ENCODE measurements around the gene TVP23A. TPM values are rescaled to one million over a fixed set of nuclear protein-coding genes. Genes with fewer than 3 reads are reported as not detected.
"Not testable (repeated sequence)": the region's sequence is repeated elsewhere in the genome, so short reads cannot be mapped to it uniquely, and the experiment has no call there.

The TVP23A gene
- total RNA-seq, 2 experiments from 2014 or later = not detected

GRCh38 chr16:10809706-10810105 is 8.9 kb downstream of the TVP23A start:
- ChIA-PET POLR2A (interaction anchor here (0.6 kb wide), 1 partner anchor 20 kb away, joined by 4 read pairs; no protein-coding TSS in a partner anchor), CTCF (interaction anchor here (1.6 kb wide), 1 partner anchor 108 kb away, joined by 4 read pairs; no protein-coding TSS in a partner anchor)
- Mint-ChIP-seq H3K9me3 (no peaks in the 10 kb centered on the region), H3K4me3 (no peak overlapping the region), H3K27me3 (peaks cover 18% of the 10 kb centered on the region), H3K36me3 (no peaks in the 10 kb centered on the region), H3K27ac (no peak overlapping the region), H3K4me1 (ENCODE audit: low read depth) (peaks cover 16% of the 10 kb centered on the region)
- DNase-seq = no peak
- intact Hi-C loops (cut with micrococcal nuclease) = loop anchor here (5.0 kb wide), 1 partner anchor 108 kb away; no protein-coding TSS in a partner anchor

- H3K4me1 Mint-ChIP-seq (ENCODE audit: low read depth) = peaks cover 16% of the 10 kb centered on the region
- no peaks in the 10 kb centered on the region for H3K9me3 Mint-ChIP-seq
- no peak overlapping the region for H3K4me3 Mint-ChIP-seq
- H3K27me3 Mint-ChIP-seq = peaks cover 15% of the 10 kb centered on the region
- no peaks in the 10 kb centered on the region for H3K36me3 Mint-ChIP-seq
- ChIA-PET POLR2A (no interaction called here), CTCF (interaction anchor here (0.6 kb wide), 1 partner anchor 70 kb away, joined by 3 read pairs; no protein-coding TSS in a partner anchor)
- no peak for DNase-seq
- intact Hi-C loops (cut with micrococcal nuclease) = no loop called here
- no peak overlapping the region for H3K27ac Mint-ChIP-seq
These were observed 9.7 kb downstream of the TVP23A start for GRCh38 chr16:10808850-10809249.

- no peaks in the 10 kb centered on the region for H3K36me3 Mint-ChIP-seq
- no peak for DNase-seq
- POLR2A ChIA-PET = no interaction called here
- CTCF ChIA-PET = no interaction called here
- no peak overlapping the region for H3K27ac Mint-ChIP-seq
- H3K9me3 Mint-ChIP-seq = no peaks in the 10 kb centered on the region
- intact Hi-C loops (cut with micrococcal nuclease) = no loop called here
- no peak overlapping the region for H3K4me3 Mint-ChIP-seq
- peaks cover 15% of the 10 kb centered on the region for H3K4me1 Mint-ChIP-seq (ENCODE audit: low read depth)
- H3K27me3 Mint-ChIP-seq = peaks cover 15% of the 10 kb centered on the region
These were observed 10.4 kb downstream of the TVP23A start for GRCh38 chr16:10808218-10808617.

DNA sequence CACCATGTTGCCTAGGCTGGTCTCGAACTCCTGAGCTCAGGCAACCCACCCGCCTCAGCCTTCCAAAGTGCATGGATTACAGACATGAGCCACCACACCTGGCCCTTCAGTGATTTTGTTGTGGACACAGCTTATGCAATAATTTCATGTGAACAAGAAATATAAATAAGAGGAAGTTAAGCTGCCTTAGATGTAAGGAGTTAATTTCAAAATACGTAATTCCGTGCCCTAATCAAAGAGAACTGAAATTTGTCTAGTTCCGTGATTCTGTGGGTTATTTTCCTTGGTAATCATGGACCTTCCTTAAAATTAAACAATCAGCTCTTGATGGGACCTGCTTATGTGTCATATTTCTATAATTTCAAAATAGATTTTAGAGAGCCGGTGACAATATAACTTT is 11.9 kb downstream of the TVP23A start:
- Mint-ChIP-seq H3K9me3 (no peaks in the 10 kb centered on the region), H3K27ac (no peak overlapping the region), H3K36me3 (no peaks in the 10 kb centered on the region), H3K4me1 (ENCODE audit: low read depth) (no peaks in the 10 kb centered on the region), H3K4me3 (no peak overlapping the region), H3K27me3 (peaks cover 15% of the 10 kb centered on the region)
- DNase-seq = no peak
- POLR2A ChIA-PET = interaction anchor here (0.6 kb wide), 1 partner anchor 318 kb away, joined by 3 read pairs; no protein-coding TSS in a partner anchor
- intact Hi-C loops (cut with micrococcal nuclease) = no loop called here
- CTCF ChIA-PET = interaction anchor here (1.3 kb wide), 1 partner anchor 112 kb away, joined by 3 read pairs; no protein-coding TSS in a partner anchor

- Mint-ChIP-seq H3K27me3 (peaks cover 15% of the 10 kb centered on the region), H3K9me3 (no peaks in the 10 kb centered on the region), H3K27ac (no peak overlapping the region), H3K36me3 (no peaks in the 10 kb centered on the region), H3K4me1 (ENCODE audit: low read depth) (no peaks in the 10 kb centered on the region), H3K4me3 (no peak overlapping the region)
- intact Hi-C loops (cut with micrococcal nuclease) = no loop called here
- CTCF ChIA-PET = no interaction called here
- POLR2A ChIA-PET = no interaction called here
- no peak for DNase-seq
These were observed 13.3 kb downstream of the TVP23A start for GRCh38 chr16:10805334-10805733.

DNA sequence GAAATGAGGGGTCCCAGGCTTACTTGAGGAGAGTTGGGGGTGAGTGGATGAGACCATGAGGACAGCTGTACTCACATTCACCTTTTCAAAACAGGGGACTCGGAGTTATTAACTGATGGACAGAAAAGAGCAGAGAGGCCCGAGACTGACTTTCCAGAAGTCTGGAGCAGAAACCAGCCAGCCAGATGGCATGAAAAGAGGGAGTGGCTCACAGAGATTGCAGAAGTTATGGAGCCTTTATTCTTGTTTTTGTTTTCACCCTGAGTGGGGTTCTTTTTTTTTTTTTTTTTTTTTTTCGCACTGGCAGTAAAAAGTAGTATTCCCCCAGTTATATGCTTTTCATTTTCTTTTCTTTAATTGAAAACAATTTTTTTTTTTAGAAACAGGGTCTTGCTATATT is 18.9 kb downstream of the TVP23A start:
- Mint-ChIP-seq H3K27me3 (no peaks in the 10 kb centered on the region), H3K27ac (no peak overlapping the region), H3K4me1 (ENCODE audit: low read depth) (no peaks in the 10 kb centered on the region), H3K9me3 (no peaks in the 10 kb centered on the region), H3K36me3 (no peaks in the 10 kb centered on the region), H3K4me3 (no peak overlapping the region)
- POLR2A ChIA-PET = no interaction called here
- intact Hi-C loops (cut with micrococcal nuclease) = no loop called here
- CTCF ChIA-PET = interaction anchor here (0.6 kb wide), 1 partner anchor 1541 kb away, joined by 3 read pairs; no protein-coding TSS in a partner anchor
- DNase-seq = no peak

DNA sequence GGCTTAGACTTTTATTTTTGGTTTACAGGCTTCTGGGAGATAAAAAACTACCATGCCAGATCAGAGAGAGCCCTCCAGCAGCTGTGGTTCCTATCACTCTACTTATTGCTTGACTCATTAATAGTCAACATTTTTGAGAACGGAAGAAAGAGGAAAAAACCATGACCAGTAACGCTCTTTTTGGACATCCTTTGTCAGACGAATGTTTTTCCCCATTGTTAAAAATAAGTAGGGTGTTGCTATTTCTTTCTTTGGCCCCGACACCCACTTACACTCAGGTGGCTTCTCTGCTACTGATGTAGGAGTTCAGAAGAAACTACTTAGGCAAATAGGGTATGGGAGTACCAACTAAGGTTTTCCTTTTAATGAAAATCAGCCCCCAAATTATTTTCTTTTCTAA is 27.5 kb downstream of the TVP23A start:
- H3K4me3 Mint-ChIP-seq = no peak overlapping the region
- intact Hi-C loops (cut with micrococcal nuclease) = no loop called here
- no peaks in the 10 kb centered on the region for H3K4me1 Mint-ChIP-seq (ENCODE audit: low read depth)
- no peak for DNase-seq
- no peaks in the 10 kb centered on the region for H3K36me3 Mint-ChIP-seq
- peaks cover 4% of the 10 kb centered on the region for H3K9me3 Mint-ChIP-seq
- no peaks in the 10 kb centered on the region for H3K27me3 Mint-ChIP-seq
- ChIA-PET CTCF (no interaction called here), POLR2A (no interaction called here)
- H3K27ac Mint-ChIP-seq = no peak overlapping the region

DNA sequence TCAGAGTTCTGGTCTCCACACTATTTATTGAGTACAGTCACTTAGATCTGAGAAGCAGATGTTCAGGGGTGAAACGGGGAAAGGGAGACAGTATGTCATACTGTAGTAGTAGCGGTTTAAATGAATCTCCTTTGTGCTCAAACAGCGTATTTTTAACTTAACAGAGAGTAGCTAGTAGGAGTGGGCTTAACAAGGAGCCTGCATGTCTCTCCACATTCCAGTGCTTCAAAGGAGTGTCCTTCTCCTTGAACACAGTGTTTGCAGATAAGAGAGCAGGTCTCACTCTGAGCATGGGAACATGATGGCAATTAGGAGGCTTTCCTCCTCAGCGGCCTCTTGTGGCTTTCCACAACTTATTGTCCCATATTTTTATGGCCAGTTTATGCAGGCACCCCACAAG is 30.0 kb downstream of the TVP23A start:
- CTCF ChIA-PET; H3K27ac Mint-ChIP-seq; DNase-seq; H3K9me3 Mint-ChIP-seq; H3K4me1 Mint-ChIP-seq (ENCODE audit: low read depth); intact Hi-C loops (cut with micrococcal nuclease); H3K27me3 Mint-ChIP-seq; H3K4me3 Mint-ChIP-seq; H3K36me3 Mint-ChIP-seq; POLR2A ChIA-PET: not testable (repeated sequence)

- Mint-ChIP-seq H3K27me3 (no peaks in the 10 kb centered on the region), H3K4me3 (no peak overlapping the region), H3K4me1 (ENCODE audit: low read depth) (no peaks in the 10 kb centered on the region), H3K36me3 (no peaks in the 10 kb centered on the region), H3K27ac (no peak overlapping the region), H3K9me3 (peaks cover 4% of the 10 kb centered on the region)
- ChIA-PET CTCF (no interaction called here), POLR2A (no interaction called here)
- intact Hi-C loops (cut with micrococcal nuclease) = no loop called here
- DNase-seq = no peak
These were observed 31.3 kb downstream of the TVP23A start for GRCh38 chr16:10787304-10787703.

DNA sequence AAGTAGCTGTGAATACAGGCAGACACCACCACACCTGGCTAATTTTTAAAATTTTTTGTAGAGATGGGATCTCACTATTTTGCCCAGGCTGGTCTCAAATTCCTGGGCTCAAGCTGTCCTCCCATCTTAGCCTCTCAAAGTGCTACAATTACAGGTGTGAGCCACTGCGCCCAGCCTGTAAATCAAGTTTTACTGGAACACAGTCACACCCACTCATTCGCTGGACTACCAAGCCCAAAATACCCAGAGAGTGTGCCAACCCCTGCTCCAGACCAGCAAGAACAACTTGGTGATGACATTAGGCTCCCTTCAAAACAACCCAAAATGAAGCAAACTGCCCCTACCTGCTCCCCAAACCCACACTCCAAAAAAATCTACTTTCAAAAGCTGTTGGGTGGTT is 36.0 kb downstream of the TVP23A start:
- CTCF ChIA-PET = no interaction called here
- Mint-ChIP-seq H3K36me3 (no peaks in the 10 kb centered on the region), H3K9me3 (no peaks in the 10 kb centered on the region), H3K4me3 (no peak overlapping the region), H3K27ac (no peak overlapping the region), H3K27me3 (peaks cover 9% of the 10 kb centered on the region), H3K4me1 (ENCODE audit: low read depth) (no peaks in the 10 kb centered on the region)
- POLR2A ChIA-PET = no interaction called here
- intact Hi-C loops (cut with micrococcal nuclease) = no loop called here
- no peak for DNase-seq

- Mint-ChIP-seq H3K9me3 (no peaks in the 10 kb centered on the region), H3K27ac (no peak overlapping the region), H3K4me3 (no peak overlapping the region), H3K4me1 (ENCODE audit: low read depth) (peaks cover 4% of the 10 kb centered on the region), H3K27me3 (peaks cover 12% of the 10 kb centered on the region), H3K36me3 (no peaks in the 10 kb centered on the region)
- ChIA-PET CTCF (no interaction called here), POLR2A (no interaction called here)
- intact Hi-C loops (cut with micrococcal nuclease) = no loop called here
- no peak for DNase-seq
These were observed 38.0 kb downstream of the TVP23A start for GRCh38 chr16:10780628-10781027.

GRCh38 chr16:10779908-10780307 is 38.7 kb downstream of the TVP23A start:
- H3K9me3 Mint-ChIP-seq; DNase-seq; intact Hi-C loops (cut with micrococcal nuclease); H3K4me1 Mint-ChIP-seq (ENCODE audit: low read depth); H3K36me3 Mint-ChIP-seq; CTCF ChIA-PET; H3K27ac Mint-ChIP-seq; POLR2A ChIA-PET; H3K4me3 Mint-ChIP-seq: not testable (repeated sequence)
- peaks cover 12% of the 10 kb centered on the region for H3K27me3 Mint-ChIP-seq

- Mint-ChIP-seq H3K36me3 (no peaks in the 10 kb centered on the region), H3K27ac (no peak overlapping the region), H3K4me1 (ENCODE audit: low read depth) (peaks cover 8% of the 10 kb centered on the region), H3K4me3 (no peak overlapping the region), H3K27me3 (peaks cover 12% of the 10 kb centered on the region), H3K9me3 (no peaks in the 10 kb centered on the region)
- no peak for DNase-seq
- ChIA-PET POLR2A (no interaction called here), CTCF (no interaction called here)
- intact Hi-C loops (cut with micrococcal nuclease) = no loop called here
These were observed 41.2 kb downstream of the TVP23A start for GRCh38 chr16:10777356-10777755.
